ACHN (cell line): ENCODE results near the gene HNF4A.
"Not testable (repeated sequence)": the region's sequence is repeated elsewhere in the genome, so short reads cannot be mapped to it uniquely, and the experiment has no call there.

Experiments
- DNase-seq: peaks from one replicate; pipeline ENCODE4 v3.0.0-alpha.2; 2015
- in situ Hi-C: cut with HindIII; loops from 2 replicates; pipeline ENCODE4 v1.10.0; 2017; ENCODE audit warnings: low sequenced_read_pairs, low pct_ligation_motif_present, low pct_unique_long_range_greater_than_20kb

Gene HNF4A

DNA sequence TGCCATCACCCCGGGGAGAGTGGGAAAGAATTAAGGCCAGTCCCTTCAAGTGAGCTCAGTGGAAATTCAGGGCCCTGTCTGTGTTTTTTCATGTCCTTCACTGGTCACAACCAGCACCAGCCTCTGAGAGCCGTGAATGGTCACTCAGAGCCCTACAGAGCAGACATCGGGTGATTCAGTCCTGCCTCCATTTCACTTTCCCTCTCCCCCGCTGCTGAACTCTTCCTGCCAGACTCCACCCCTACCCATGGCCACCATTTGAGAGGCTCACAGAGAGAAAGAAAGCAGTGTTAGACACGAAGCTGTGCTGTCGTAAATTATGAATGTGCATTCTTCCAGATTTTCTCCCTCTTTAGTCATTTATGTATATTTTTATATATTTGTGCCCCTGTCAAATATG is 13.3 kb upstream of the HNF4A start:
- DNase-seq: no peak
- in situ Hi-C loops: no loop called here

DNA sequence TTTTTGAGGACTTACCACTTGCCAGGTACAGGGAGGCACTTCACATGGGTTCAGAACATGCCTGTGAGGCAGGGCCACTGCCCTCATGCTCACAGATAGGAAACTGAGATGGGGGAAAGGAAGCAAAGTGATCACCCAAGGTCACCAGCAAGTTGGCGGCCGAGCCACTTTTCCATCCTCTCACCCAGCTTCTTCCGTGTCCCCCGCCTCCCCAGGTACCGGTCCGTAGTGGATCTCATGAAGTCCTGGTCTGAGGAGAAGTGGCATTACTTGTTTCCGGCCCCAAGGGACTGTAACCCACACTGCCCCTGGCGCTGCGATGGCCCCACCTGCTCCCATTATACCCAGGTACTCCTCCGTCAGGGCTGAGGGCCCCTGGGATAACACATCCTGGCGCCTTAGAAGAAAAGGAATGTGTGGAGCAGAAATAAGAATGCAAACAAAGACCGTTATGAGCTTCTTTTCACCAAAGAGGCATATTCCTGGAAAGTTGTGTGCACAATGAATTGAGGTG is 12.3 kb upstream of the HNF4A start:
- in situ Hi-C loops: no loop called here
- no peak for DNase-seq

DNA sequence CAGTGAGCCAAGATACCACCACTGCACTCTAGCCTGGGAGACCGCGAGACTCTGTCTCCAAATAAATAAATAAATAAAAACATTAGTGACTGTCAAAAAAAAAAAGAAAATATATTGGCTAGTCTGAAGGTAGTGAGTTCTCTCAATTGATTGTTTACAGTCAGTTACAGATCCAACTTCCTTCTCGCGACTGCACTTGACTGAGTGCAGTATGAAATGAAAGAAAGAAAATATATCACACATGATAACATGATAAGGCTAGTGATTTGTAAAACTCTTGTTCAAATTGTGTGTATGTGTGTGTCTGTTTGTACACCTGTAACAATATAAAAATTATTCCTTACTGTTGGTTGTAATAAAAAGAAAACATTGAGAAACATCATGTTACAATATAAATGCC is 10.8 kb upstream of the HNF4A start:
- in situ Hi-C loops: no loop called here
- no peak for DNase-seq

DNA sequence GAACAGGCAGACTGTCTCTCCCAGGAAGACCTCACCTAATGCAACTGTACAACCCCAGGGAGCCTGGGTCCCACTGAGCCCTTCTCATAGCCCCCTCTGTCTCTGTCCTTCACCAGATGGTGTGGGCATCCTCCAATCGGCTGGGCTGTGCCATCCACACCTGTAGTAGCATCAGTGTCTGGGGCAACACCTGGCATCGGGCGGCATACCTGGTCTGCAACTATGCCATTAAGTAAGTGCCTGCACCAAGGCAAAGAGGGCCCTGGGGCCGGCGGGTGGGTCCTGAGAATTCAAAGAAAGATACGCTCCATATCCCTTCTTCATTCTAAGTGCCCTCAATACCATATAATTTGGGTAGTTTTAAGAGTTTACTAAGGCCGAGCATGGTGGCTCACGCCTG is 10.4 kb upstream of the HNF4A start:
- no peak for DNase-seq
- in situ Hi-C loops: no loop called here

DNA sequence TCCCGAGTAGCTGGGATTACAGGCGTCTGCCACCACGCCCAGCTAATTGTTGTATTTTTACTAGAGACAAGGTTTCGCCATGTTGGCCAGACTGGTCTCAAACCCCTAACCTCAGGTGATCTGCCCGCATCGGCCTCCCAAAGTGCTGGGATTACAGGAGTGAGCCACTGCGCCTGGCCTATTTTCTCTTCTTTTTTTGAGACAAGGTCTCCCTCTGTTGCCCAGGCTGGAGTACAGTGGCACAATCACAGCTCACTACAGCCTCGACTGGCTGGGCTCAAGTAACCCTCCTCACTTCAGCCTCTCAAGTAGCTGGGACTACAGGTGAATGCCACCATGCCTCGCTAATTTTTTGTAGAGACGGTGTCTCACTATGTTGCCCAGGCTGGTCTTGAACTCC is 9.6 kb upstream of the HNF4A start:
- in situ Hi-C loops, DNase-seq: not testable (repeated sequence)

DNA sequence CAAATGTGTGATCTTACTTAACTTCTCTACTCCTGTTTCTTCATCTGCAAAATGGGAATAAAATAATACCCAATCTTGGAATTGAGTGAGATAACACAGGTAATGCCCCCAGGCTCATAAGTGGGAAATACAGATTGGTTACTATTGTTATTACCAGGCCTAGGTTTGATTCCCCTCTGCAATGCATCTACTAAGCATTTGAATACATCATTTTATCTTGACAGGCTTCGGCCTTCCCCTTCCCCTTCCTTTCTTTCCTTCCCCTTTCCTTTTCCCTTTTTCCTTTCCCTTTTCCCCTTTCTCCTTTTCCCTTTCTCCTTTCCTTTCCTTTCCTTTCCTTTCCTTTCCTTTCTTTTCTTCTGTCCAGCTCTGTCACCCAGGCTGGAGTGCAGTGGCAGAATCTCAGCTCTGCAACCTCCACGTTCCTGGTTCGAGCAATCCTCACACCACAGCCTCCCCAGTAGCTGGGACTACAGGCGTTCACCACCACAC is 7.3 kb upstream of the HNF4A start:
- in situ Hi-C loops: no loop called here
- no peak for DNase-seq

DNA sequence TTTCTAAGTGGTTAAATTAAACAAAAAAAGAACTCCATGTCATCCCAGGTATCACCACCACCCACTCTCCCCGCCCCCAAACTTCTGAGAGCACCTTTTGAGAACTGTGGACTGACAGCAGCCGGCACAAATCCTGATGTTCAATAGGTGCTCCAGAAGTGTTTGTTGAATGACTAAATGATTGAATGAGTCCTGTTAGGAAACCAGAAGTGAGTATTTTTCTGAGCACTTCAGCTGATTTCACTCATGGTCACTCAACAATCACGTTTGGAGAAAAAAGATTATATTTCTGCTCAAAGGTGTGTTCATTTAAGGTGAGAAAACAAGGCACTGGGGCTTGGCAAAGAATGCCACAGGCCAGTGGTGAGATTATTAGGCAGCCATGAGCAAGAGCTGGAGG is 6.2 kb upstream of the HNF4A start:
- DNase-seq: no peak
- in situ Hi-C loops: no loop called here

DNA sequence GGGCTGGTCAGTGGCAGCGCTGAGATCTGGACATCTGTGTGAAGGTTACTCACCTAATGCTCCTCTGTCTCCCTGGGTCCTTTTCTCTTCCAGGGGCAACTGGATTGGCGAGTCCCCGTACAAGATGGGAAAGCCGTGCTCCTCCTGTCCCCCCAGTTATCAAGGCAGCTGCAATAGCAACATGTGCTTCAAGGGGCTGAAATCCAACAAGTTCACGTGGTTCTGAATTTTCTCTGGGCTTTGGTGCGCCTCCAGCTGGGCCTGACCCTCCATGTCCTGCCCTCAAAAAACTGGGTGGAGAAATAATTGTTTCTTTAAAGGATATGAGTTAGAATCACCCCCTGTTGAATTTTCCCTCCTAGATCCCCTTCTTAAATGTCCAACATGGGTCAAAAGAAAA is 4.9 kb upstream of the HNF4A start:
- in situ Hi-C loops: no loop called here
- no peak for DNase-seq

DNA sequence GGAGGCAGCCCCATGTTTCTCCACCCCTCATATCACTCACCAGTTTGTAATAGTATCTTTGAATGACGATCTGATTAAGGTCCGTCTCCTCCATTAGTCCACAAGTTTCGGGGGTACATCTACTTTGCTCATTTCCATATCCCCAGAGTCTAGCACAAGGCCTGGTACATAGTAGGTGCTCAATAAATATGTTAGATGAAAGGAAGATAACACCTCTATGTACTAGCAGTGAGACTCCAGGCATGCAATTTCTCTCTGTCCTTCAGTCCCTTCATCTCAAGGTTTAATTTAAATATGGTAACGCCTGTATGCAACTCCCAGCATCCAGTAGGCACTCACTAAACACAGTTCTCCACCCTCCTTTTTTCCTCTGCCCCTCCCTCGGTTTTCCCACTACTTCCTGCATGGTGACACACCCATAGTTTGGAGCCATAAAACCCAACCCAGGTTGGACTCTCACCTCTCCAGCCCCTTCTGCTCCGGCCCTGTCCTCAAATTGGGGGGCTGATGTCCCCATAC is 461 bp upstream of the HNF4A start:
- DNase-seq: no peak
- in situ Hi-C loops: no loop called here

DNA sequence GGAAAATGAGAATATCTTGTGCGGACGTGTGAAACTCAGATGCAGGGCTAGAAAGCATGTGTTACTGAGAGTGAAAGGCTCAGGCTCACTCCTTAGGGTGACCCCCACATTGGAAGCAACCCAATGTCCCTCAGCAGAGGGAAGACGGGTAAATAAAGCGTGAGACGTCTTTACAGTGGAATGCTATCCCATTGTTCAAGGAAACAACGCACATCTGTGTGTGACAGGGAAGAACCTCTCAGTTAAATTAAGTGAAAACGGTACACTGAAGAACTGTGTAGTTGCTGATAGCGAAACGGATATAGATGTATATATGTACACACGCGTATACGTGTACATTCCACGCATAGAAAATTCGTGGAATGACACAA is 839 bp downstream of the HNF4A start:
- DNase-seq: no peak

DNA sequence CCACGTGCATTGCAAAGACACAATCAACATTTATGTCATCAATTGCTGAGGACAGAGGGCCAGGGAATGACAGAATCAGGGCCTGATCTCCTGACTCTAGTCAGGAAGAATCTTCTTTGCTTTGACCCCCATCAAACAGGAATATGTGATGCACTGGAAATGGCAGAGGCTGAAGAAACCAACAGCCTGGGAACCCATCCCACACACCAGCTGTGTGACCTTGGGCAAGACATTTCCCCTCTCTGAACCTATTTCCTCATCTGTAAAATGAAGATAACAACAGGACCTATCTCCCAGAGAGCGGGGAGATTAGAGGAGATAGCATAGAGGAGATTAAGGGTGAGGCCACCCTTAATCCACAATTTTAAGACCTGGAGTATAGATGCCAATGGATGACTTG is 1.5 kb downstream of the HNF4A start:
- in situ Hi-C loops: no loop called here
- DNase-seq: no peak

More for the DNA sequence above, 839 bp downstream of the HNF4A start:
- in situ Hi-C loops: no loop called here

DNA sequence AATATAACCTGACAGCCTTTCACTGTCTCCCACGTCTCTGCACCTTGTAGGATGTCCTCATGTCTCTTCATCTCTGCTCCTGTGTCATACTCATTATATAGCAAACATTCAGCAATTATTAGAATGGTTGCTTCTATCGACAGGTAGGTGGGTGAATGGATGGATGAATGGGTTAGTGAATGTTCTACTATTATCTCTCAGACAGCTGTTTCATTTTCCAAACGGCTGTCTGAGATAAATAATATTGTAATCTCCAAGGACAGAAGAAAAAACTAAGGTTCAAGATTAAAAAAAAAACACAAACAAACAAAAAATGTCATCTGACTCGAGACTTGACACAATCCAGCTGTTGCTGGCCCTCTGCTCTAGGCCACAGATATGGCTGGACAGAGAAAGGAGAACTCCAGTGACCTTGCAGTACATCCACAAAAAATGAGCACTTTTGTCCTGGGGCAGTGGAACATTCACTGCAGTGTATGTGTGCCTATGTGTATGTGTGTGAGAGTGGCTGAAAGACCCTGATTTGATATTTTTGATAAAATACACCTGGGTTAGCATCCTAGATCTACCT is 2.1 kb downstream of the HNF4A start:
- DNase-seq: no peak

DNA sequence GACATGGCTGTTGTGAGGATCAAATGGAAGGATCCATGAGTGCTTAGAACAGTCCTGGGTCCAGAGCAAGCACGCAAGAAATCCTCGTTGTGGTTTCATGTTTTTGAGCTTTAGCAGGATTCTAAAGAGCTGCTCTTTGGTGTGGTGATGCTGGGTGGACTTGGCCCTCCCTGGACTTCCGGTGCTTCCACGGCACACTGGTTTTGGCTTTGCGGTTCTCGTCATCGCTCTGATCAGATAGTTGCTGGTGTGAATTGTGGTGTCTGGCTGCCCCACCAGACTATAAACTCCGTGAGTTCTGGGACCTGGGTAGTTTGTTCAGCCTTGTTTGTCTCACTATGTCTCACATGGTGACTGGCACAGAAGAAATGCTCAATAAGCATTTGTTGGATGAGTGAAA is 3.3 kb downstream of the HNF4A start:
- in situ Hi-C loops: no loop called here
- no peak for DNase-seq

More for the DNA sequence above, 2.1 kb downstream of the HNF4A start:
- in situ Hi-C loops: no loop called here

DNA sequence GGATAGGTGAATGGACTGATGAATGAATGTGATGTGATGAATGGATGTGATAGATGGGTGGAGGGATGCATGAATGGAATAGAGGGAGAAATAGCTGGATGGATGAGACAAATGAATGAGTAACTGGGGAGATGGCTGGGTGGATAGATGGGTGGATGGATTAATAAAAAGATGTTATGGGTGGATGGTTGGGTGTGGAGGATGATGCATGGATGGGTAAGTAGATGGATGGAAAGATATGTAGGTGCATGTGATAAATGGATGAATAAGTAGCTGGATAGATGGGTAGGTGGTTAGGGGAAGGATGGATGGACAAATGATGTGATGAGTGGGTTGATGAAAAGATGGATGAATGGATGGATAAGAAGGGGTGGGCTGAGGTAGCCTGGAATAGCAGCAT is 4.7 kb downstream of the HNF4A start:
- no peak for DNase-seq
- in situ Hi-C loops: no loop called here

DNA sequence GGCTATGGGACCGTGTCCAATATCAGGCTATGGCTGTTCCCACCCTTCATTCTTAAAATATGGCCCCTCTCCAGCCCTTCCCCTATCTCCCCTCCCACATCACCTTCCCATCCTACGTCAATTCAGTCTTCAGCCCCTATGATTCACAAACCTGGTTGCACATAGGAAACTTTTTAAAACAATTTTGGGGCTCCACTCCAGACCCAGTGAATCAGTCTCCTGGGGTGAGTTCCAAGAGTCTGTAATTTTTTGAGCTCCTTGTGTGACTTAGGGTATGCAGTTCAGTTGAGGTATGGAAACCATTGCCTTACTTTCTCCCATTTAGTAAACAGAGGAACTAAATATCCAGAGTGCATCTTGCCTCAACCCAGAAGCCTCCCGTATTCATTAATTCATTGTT is 5.5 kb downstream of the HNF4A start:
- DNase-seq: no peak
- in situ Hi-C loops: no loop called here

DNA sequence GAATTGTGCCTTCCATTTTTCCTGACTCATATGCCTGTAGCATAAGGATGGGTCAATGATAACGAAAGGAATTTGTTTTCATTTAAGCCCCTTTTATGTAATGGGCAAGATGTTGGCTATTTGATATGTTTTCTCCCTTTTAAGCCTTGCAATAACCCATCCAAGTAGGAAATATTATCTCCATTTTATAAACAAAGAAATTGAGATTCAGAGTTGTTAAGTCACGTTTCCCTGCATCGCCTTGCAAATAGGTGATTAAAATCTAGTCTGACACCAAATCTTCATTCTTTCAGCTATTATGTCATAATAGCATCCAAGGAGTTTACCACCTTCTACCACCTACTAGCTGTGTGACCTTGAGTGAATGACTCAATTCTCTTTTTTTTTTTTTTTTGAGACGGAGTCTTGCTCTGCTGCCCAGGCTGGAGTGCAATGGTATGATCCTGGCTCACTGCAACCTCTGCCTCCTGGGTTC is 7.0 kb downstream of the HNF4A start:
- no peak for DNase-seq
- in situ Hi-C loops: no loop called here

DNA sequence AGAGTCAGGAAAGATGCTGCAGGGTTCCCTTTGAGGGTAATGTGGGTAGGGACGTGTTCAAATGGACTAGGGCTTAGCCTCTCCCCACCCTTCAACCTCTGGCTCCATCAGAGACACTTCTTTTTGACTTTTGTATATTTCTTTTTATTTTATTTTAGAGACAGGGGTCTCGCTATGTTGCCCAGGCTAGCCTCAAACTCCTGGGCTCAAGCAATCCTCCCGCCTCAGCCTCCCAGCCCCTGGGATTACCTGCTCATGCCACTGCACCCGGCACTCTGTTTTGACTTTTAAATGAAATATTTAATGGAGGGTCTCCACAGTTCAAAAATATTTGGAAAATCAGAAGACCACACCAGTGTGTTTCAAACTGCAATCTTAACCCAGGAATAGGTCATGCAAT is 8.6 kb downstream of the HNF4A start:
- no peak for DNase-seq
- in situ Hi-C loops: no loop called here

DNA sequence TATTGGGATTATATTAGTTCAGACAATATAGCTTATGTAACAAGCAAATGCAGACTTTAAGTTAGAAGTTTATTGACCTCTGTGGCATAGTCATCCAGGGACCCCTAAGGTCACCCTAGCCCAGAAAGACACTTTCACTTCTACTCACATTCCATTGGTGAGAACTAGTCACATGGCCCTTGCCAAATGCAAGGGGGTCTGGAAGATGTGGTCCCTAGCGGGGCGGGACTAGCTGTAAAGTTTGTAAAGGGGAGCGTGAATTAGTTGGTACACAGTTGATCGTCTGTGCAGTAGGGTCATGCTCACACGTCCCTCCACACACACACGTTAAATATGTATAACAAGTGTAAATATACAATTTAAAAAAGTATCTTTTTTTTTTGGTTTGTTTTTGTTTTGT is 9.3 kb downstream of the HNF4A start:
- in situ Hi-C loops: no loop called here
- DNase-seq: no peak

DNA sequence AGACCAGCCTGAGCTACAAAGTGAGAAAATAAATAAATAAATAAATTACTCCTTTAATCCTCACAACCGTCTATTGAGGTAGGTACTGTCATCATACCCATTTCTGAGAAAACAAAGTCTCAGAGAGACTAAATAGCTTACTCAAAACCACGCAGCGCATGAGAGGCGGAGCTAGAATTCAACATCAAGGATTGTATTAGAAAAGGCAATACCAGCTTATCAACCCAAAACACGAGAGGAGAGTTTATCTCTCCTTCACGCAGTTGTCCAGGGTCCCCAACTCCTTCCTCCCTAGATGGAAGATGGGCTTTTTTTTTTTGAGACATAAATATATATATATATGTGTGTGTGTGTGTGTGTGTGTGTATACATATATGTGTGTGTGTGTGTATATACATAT is 12.2 kb downstream of the HNF4A start:
- no peak for DNase-seq
- in situ Hi-C loops: no loop called here

DNA sequence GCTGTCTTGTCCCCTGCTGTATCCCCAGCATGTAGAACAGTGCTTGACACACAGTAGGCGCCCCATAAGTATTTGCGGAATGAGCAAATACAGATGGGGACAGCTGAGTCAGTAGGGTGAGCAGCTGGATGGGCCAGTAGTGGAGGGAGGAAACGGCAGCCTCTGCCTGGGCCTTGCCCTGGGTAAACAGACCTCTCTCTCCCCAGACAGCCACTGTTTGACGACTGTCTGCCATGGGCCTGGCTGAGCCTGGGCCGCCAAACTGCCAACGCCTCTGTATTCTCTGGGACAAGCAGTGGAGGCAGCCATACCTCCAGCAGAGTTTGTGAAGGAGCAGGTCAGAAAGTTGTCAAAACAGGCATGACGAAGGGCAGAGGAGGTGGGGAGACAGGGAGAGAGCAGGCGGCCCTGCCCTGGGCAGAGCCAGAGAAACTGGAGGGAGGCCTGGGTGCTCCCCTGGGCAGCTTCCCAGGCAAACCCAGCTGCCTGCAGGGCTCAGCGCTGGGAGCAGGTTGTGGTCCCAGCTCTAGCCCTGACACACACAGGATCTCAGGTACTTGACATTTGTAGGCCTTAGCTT is 15.2 kb downstream of the HNF4A start:
- in situ Hi-C loops: no loop called here
- DNase-seq: no peak
